Lower leg skin (tissue), 3 donors: ENCODE data around the gene C22orf31.

Experiments used
- POLR2A ChIP-seq, 2 donors: fragments of 450-650 bp; IDR thresholded peaks; one replicate each; pipeline ENCODE4 v1.6.1; 2016 to 2017; ENCODE audit warnings: antibody characterized with exemption in 2 of 2, mild to moderate bottlenecking in 1 of 2, moderate library complexity in 1 of 2
- TF ChIP-seq, protein P1 (sequence below), 3 donors: fragments of 450-650 bp; IDR thresholded peaks; one replicate each; pipeline ENCODE4 v1.5.1; 2016; ENCODE audit warnings: antibody characterized with exemption in 3 of 3, mild to moderate bottlenecking in 3 of 3, moderate library complexity in 2 of 3

DNA sequence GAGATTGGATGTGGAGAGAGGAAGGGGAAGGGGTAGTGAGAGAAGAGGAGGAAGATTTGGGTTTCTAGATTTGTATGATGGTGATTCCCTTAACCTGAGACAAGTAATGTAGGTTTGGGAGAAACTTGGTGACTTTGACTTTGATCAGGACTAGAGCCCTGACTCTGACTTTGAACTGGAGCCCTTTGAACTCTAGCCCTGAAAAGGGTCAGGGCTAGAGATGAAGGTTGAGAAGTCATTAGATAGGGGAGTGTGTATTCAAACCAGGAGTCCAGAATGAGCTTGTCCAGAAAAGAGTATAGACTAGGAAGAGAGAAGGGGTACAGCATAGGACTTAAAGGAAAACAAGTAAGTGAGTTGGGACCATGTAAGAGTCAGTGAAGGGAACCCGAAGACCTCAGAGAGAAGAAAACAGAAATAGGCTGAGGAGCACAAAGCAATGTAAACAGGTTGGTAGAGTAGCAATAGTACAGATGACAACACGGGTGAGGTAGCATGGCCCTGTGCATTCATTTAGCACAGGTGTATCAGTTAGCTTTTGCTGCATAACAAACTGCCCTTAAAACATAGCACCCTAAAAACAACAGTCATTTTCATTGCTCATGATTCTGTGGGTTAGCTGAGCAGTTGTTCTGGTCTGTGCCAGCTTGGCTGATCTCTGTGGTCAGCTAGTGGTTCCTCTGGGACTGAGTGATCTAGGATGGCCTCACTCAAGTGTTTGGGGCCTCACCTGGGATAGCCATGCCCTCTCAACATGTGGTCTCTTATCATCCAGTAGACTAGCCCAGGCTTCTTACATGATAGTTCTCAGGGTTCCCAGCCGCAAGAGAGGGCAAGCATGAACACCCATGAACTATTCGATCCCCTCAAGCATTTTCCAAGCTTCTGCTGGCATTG lies 43.1 kb downstream of the C22orf31 start:
- TF ChIP-seq, protein P1, sequence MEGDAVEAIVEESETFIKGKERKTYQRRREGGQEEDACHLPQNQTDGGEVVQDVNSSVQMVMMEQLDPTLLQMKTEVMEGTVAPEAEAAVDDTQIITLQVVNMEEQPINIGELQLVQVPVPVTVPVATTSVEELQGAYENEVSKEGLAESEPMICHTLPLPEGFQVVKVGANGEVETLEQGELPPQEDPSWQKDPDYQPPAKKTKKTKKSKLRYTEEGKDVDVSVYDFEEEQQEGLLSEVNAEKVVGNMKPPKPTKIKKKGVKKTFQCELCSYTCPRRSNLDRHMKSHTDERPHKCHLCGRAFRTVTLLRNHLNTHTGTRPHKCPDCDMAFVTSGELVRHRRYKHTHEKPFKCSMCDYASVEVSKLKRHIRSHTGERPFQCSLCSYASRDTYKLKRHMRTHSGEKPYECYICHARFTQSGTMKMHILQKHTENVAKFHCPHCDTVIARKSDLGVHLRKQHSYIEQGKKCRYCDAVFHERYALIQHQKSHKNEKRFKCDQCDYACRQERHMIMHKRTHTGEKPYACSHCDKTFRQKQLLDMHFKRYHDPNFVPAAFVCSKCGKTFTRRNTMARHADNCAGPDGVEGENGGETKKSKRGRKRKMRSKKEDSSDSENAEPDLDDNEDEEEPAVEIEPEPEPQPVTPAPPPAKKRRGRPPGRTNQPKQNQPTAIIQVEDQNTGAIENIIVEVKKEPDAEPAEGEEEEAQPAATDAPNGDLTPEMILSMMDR (IDR thresholded peaks at IDR 0.05), result no peak
- no peak for TF ChIP-seq POLR2A (IDR thresholded peaks at IDR 0.05)
